ENCODE results near the gene FBXL12. TPM values are rescaled to one million over a fixed set of nuclear protein-coding genes. Genes with fewer than 3 reads are reported as not detected.

FBXL12 gene
- total RNA-seq, 1 donor from 2014 or later: 4.5 TPM

- no peak overlapping the region for H3K4me3 ChIP-seq (ENCODE audit: low read depth, low read length)
- no peak for DNase-seq (ENCODE audit: low read depth)
- no peaks in the 10 kb centered on the region for H3K27me3 ChIP-seq (ENCODE audit: control insufficient read depth, insufficient read depth, low read length)
- FAIRE-seq: no peak
- H3K36me3 ChIP-seq (ENCODE audit: control insufficient read depth, insufficient read depth, low read length): no peaks in the 10 kb centered on the region
- no peak for TF ChIP-seq CTCF (IDR thresholded peaks at IDR 0.05; ENCODE audit: insufficient read depth, low read length, severe bottlenecking)
Measured at GRCh38 chr19:9860407-9860806, 41.5 kb upstream of the FBXL12 start.

- no peak for DNase-seq (ENCODE audit: low read depth)
- H3K4me3 ChIP-seq (ENCODE audit: low read depth, low read length): no peak overlapping the region
- H3K27me3 ChIP-seq (ENCODE audit: control insufficient read depth, insufficient read depth, low read length): no peaks in the 10 kb centered on the region
- no peak for FAIRE-seq
- H3K36me3 ChIP-seq (ENCODE audit: control insufficient read depth, insufficient read depth, low read length): no peaks in the 10 kb centered on the region
- TF ChIP-seq CTCF (IDR thresholded peaks at IDR 0.05; ENCODE audit: insufficient read depth, low read length, severe bottlenecking): no peak
Measured at GRCh38 chr19:9858766-9859165, 39.9 kb upstream of the FBXL12 start.

GRCh38 chr19:9857920-9858746 lies 39.3 kb upstream of the FBXL12 start:
- FAIRE-seq: no peak
- no peak for TF ChIP-seq CTCF (IDR thresholded peaks at IDR 0.05; ENCODE audit: insufficient read depth, low read length, severe bottlenecking)
- H3K27me3 ChIP-seq (ENCODE audit: control insufficient read depth, insufficient read depth, low read length): no peaks in the 10 kb centered on the region
- no peak overlapping the region for H3K4me3 ChIP-seq (ENCODE audit: low read depth, low read length)
- DNase-seq (ENCODE audit: low read depth): peak; percentile 33
- H3K36me3 ChIP-seq (ENCODE audit: control insufficient read depth, insufficient read depth, low read length): no peaks in the 10 kb centered on the region

GRCh38 chr19:9857076-9857721 lies 38.3 kb upstream of the FBXL12 start:
- Histone ChIP-seq H3K27me3 (ENCODE audit: control insufficient read depth, insufficient read depth, low read length) (no peaks in the 10 kb centered on the region), H3K4me3 (ENCODE audit: low read depth, low read length) (no peak overlapping the region), H3K36me3 (ENCODE audit: control insufficient read depth, insufficient read depth, low read length) (no peaks in the 10 kb centered on the region)
- TF ChIP-seq CTCF (IDR thresholded peaks at IDR 0.05; ENCODE audit: insufficient read depth, low read length, severe bottlenecking): no peak
- DNase-seq (ENCODE audit: low read depth) (no peak), FAIRE-seq (peak; percentile 84)

GRCh38 chr19:9856609-9857008 lies 37.7 kb upstream of the FBXL12 start:
- Histone ChIP-seq H3K4me3 (ENCODE audit: low read depth, low read length) (no peak overlapping the region), H3K27me3 (ENCODE audit: control insufficient read depth, insufficient read depth, low read length) (no peaks in the 10 kb centered on the region), H3K36me3 (ENCODE audit: control insufficient read depth, insufficient read depth, low read length) (no peaks in the 10 kb centered on the region)
- FAIRE-seq (no peak), DNase-seq (ENCODE audit: low read depth) (no peak)
- TF ChIP-seq CTCF (IDR thresholded peaks at IDR 0.05; ENCODE audit: insufficient read depth, low read length, severe bottlenecking): no peak
